ENCODE measurements around the gene CUL1.

The CUL1 gene

GRCh38 chr7:148811892-148812291 lies 113.2 kb downstream of the CUL1 start:
- DNase-seq = no peak

DNA sequence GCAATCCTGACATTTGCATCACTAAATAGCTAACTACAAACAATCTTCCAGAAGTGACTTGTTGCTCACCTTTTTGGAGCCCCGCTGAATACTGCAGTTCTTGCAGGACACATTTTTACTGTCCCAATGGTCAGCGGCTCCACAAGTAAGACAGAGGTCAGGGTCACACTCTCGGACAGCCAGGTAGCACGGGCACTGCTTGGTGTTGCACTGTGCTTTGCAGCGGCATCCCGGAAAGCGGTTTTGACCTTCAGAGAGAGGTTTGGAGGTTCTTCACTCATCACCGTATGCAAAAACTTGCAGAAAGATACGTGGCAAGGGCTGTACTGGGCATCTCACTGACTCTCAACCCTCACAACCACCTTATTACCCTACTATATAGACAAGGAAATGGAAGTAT lies 115.2 kb downstream of the CUL1 start:
- no peak for DNase-seq

GRCh38 chr7:148814922-148815559 lies 116.3 kb downstream of the CUL1 start:
- no peak for DNase-seq

DNA sequence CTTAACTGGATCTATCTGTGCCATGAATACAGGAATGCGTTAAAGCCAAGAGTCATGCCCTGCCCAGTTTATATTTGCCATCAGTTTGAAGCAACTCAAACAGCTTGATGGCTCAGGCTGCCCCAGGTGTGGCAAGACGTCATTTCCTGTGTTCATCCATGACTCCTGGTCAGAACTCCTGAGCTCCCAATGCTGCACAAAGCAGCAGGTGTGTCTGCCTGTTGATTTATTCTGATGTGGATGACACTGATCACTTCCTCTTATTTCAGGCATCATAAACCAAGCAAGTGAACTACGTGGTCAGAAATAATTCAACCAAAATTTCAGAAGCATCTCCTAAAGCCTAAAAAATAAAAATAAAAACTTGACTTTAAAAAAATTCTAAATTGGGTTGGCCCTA lies 116.9 kb downstream of the CUL1 start:
- DNase-seq = peak; percentile 5

DNA sequence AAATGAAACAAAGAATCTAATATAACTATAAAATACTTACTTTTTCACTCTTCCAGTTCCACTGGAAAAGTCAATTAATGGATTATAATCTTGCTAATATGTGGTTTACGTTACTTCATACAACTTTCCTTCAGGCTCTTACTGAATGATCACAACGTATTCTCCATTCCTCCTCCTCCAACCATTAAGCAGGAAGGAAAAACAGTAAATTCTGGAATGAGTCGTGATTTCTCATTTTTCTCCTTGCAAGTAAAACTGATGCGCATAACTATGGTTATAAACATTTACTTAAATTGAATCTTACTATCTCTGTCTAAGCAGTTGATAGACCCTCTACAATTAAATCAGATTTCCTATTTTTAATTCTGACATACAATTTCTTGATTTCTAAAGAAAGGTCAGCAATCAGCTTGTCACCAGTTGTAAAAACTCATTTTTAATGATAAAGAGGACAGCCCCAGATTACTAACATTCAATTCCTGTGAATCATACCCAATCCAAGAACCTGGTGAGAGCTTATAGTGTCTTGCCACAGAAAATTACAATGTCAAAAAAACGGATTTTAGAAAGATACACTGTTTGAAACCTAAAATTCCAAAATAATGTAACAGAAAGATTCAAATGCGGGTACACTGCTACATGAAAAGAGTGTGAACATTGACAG lies 121.1 kb downstream of the CUL1 start:
- no peak for DNase-seq

DNA sequence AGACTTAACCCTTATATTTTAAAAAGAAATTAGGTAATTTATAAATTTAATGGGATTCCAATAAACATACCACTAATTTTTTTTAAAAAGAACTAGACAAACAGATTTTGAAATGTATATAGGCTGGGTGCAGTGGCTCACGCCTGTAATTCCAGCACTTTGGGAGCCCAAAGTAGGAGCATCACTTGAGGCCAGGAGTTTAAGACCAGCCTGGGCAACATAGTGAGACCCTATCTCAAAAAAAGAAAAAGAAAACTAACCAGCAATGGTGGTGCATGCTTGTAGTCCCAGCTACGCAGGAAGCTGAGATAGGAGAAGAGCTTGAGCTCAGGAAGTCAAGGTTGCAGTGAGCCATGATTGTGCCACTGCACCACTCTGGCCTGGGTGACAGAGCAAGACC lies 122.7 kb downstream of the CUL1 start:
- no peak for DNase-seq

DNA sequence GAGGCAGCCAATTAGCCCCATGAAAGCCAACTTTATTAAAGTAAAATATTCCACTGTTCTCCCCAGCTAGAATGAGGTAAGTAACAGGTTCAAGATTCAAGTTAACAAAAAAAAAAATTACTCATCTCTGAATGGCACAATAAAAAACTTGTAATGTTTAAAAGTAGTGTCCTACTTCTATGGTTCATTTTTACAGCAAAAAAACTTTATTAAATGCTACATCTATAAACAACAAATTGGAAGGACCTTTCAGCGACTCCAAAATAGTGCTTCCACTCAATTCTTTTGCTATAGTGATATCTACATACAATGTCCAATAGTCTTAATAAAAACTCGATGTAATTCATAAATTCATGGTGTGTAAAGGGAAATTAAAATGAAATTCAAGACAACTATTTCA lies 126.2 kb downstream of the CUL1 start:
- DNase-seq = no peak

GRCh38 chr7:148825338-148825737 lies 126.6 kb downstream of the CUL1 start:
- no peak for DNase-seq

GRCh38 chr7:148828965-148829364 lies 130.3 kb downstream of the CUL1 start:
- DNase-seq = no peak

DNA sequence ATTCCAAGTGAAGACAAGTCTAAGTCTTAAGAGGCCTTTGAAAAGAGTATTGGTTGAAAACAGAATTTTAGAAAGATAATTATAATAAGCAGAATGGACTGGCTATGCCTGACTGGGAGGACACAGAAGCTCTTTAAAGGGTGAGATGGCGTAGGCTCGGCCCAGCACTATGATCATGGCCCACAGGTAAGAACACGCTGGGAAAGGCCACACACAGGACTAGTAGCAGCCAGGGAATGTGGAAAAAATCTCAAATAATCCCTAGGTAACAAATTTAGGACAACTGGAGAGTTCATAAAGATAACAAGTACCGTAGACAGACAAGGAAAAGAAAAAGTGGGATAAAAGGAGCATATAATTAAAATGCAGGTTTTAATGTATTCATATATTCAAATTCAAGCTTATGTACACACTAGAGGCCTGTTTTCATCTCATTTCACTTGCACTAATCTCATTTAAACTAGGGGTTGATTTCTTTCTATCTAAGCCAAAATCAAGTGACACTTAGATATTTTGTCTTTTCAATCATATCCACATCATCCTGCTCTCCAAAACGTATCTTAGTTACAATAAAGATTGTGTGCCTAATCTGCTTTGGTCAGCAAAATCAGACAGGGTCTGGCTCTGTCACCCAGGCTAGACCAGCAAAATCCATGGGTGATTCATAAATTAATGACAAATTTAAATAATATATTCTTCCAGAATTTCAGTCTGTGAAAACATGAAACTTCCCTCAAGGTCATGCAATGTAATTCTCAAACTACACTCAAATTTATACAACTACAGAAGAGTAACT lies 132.4 kb downstream of the CUL1 start:
- DNase-seq = no peak

DNA sequence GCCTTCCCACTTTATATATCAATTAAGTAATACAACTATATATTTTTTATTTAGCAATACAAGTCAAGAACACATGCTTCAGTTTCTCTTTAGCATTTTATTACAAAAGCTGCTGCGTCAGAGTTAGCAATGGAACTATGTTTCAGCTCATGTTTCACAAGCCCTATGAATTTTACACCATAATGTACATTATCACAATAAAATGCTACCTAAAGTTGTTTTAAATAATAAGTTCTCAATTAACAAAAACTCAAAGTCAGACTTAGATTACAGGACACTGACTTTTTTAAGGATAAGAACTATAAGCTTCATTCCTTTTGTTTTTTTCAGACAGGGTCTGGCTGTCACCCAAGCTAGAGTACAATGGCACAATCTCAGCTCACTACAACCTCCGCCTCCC lies 133.1 kb downstream of the CUL1 start:
- DNase-seq = no peak

- DNase-seq = no peak
Measured at GRCh38 chr7:148834605-148835004, 135.9 kb downstream of the CUL1 start.

DNA sequence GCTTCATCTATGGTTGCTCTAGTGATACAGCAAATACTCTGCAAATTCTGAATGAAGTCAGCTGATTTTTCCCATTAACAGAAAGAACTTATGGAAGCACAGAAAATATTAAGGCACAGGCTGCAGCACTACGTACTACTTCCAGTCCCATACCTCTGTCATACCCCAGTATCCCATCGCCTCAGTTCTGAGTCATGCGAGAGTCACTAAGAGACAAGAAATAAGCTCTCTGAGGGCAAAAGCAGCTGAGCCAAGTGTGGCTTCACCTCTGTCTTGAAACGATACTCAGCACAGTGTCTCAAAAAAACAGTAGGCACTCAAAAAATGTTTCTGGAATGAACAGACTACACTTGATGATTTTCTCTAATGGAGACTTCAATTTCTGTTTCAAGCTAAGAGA lies 137.2 kb downstream of the CUL1 start:
- DNase-seq = no peak

GRCh38 chr7:148838905-148839304 lies 140.2 kb downstream of the CUL1 start:
- DNase-seq = no peak

DNA sequence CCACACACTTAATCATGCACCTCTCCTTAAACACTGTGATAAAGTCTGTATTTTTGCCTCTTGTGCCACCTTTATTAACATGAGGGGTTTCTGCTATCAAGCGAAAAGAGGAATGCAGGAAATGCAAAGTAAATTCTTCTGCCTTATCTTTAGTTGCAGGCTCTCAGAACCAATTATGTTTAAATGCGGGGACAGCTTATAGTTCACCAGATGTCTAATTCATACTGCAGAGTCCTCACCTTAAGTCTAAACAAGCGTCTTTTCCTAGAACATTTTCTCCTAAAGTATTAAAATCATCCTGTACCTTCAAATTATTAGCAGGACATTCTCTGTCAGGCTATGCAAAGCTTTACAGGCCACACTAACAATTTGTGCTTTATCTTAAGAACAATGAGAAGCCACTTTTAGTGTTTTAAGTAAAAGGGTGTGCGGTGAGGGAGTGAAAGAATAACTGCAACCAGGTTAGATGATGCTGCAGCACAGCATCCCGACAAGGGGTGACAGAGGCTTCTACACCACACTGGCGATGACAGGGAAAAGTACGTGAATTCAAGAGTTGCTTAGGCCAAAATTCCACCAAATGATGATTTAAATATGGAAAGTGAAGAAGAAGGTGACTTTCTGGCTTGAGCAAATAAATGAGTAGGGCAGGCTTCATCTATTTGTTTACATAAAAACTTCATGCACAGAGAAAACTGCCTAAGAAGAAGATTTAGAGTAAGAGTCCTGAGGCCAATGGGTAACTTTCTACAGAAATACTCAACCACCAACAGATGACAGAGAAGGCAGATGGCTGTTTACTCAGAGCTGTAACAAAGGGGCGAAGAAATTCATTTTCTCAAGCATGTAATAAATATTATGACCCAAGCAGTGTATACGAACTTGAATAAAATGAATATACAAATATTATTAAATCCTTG lies 149.4 kb downstream of the CUL1 start:
- DNase-seq = no peak

DNA sequence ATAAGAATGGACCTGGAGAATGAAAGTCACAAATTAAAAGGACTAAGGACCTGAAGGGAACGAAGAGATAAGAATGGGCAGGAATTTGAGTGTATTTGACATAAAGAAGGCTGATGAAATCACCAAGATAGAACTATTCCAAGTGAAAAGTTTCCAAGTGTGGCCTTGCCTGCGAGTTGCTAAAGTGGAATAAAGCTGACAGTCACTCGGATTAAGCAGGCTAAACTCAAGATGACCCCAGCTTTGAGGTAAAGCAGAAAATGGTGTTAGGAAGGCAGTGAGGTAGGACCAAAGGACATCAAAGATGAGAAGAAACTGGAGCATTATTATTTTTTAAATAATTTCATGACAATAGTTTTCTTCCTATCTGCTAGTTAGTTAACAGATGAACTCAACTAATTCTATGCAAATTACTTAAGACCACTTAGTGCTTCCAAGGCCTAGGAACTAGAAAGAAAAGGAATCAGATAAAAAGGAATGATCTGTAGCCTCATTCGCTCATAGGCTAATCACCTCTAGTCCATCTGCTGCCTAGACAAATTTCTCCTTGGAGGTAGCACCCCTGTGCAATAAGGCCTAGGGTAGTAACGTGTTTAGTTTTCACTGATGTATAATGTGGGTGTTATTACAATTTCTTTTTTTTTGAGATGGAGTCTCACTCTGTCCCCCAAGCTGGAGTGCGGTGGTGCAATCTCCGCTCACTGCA lies 150.8 kb downstream of the CUL1 start:
- no peak for DNase-seq

DNA sequence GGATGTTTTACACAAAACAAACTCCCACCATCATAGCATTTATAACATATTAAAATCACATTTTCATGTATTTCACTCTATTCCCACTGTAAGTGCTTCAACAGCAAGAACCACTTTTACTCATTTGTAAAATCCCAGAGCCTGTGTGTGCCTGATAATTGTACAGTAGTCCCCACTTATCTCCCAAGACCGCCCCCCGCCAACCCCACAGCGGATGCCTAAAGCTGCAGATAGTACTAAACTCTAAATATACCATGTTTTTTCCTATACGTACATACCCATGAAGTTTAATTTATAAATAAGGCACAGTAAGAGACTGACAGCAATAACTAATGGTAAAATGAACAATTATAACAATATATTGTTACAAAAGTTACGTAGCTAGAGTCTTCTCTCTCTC lies 151.9 kb downstream of the CUL1 start:
- DNase-seq = no peak
